Measurements from ENCODE around the gene FAM133A.
A peak's percentile ranks its signal among the peaks of the same experiment; 100 is the strongest.

FAM133A gene

GRCh38 chrX:93673869-93674271 lies at the start of gene FAM133A:
Gene FAM133A (plus strand): TSS chrX:93674206. CDS start chrX:93709420, 35,214 bp downstream.
- DNase-seq, result peak in 10 of 58 donors; percentile 0 to 31 (median 6)

GRCh38 chrX:93637591-93637990 lies 36.4 kb upstream of the FAM133A start:
- DNase-seq, result no peak

GRCh38 chrX:93649381-93649780 lies 24.6 kb upstream of the FAM133A start:
- DNase-seq, result no peak

GRCh38 chrX:93660575-93660974 lies 13.4 kb upstream of the FAM133A start:
- no peak for DNase-seq

GRCh38 chrX:93673056-93673868 lies 744 bp upstream of the FAM133A start, which contains the start of gene NAP1L3:
Gene NAP1L3 (minus strand): TSS chrX:93673578. CDS start chrX:93673304, 274 bp downstream.
- peak; percentile 9 to 89 (median 72) for DNase-seq

- no peak for DNase-seq
Measured at GRCh38 chrX:93695981-93696380, 22.0 kb downstream of the FAM133A start.

GRCh38 chrX:93703701-93704100 lies 29.7 kb downstream of the FAM133A start:
- no peak for DNase-seq

GRCh38 chrX:93711076-93711475 lies 37.1 kb downstream of the FAM133A start:
- DNase-seq, result no peak

- DNase-seq, result no peak
Measured at GRCh38 chrX:93741811-93742210, 67.8 kb downstream of the FAM133A start.

GRCh38 chrX:93760163-93760562 lies 86.2 kb downstream of the FAM133A start:
- DNase-seq, result no peak

Data from anterior cingulate cortex (tissue), 58 donors.